Gastroesophageal sphincter (tissue), 3 donors: ENCODE data around the gene PLPPR4.

Experiments used
- CTCF ChIP-seq, 4 experiments: fragments of 200-600 bp in 2 of 4; fragments of 450-650 bp in 2 of 4; sonication (generic) in 1 of 4; IDR thresholded peaks; one replicate each; pipeline ENCODE4 v1.5.1; 2017 to 2019; ENCODE audit warnings: antibody characterized with exemption in 4 of 4, mild to moderate bottlenecking in 2 of 4, moderate library complexity in 2 of 4
- POLR2A ChIP-seq, 2 donors: fragments of 450-650 bp; IDR thresholded peaks; one replicate each; pipeline ENCODE4 v1.6.1; 2017; ENCODE audit warnings: antibody characterized with exemption in 2 of 2, mild to moderate bottlenecking in 2 of 2, moderate library complexity in 1 of 2
- POLR2AphosphoS5 ChIP-seq: sonication (generic); formaldehyde crosslinking; IDR thresholded peaks from one replicate; pipeline ENCODE4 v1.6.1; 2017; ENCODE audit warnings: antibody characterized with exemption

GRCh38 chr1:99218999-99219398, 45.3 kb upstream of the PLPPR4 start:
- TF ChIP-seq POLR2A (IDR thresholded peaks at IDR 0.05), result no peak
- TF ChIP-seq POLR2AphosphoS5, result no peak
- no peak for TF ChIP-seq CTCF (IDR thresholded peaks at IDR 0.05)
